Calu3 (cell line): ENCODE data around the gene GOLGA8R. TPM values are rescaled to one million over a fixed set of nuclear protein-coding genes. Genes with fewer than 3 reads are reported as not detected.
"Not testable (repeated sequence)": the region's sequence is repeated elsewhere in the genome, so short reads cannot be mapped to it uniquely, and the experiment has no call there.

Experiments
- BruUV-seq: library from RNA; stranded (reverse); fragments of 400-500 nt; replicated peaks from 2 replicates; lab custom pipeline; 2021; lab: Mats Ljungman, UMichigan
- CTCF ChIA-PET: fragments of 300-600 bp; sonication (Branson Sonifier 250); formaldehyde crosslinking; loops from one replicate; lab custom pipeline; 2022; ENCODE audit warnings: antibody characterized with exemption; lab: Charles Lee
- DNase-seq: peaks from one replicate; pipeline ENCODE4 v3.0.0; 2022
- H3K27ac Mint-ChIP-seq: one replicate; pipeline ENCODE4 v1.8.0; 2022; ENCODE audit warnings: mixed read lengths; ENCODE audit not compliant: unreplicated experiment
- H3K27me3 Mint-ChIP-seq: one replicate; pipeline ENCODE4 v1.8.0; 2022; ENCODE audit warnings: mixed read lengths; ENCODE audit not compliant: unreplicated experiment
- H3K36me3 Mint-ChIP-seq: one replicate; pipeline ENCODE4 v1.8.0; 2022; ENCODE audit warnings: mild to moderate bottlenecking, moderate library complexity, mixed read lengths; ENCODE audit not compliant: insufficient read depth, unreplicated experiment
- H3K4me1 Mint-ChIP-seq: one replicate; pipeline ENCODE4 v1.8.0; 2022; ENCODE audit warnings: mild to moderate bottlenecking, low read depth, mixed read lengths; ENCODE audit not compliant: unreplicated experiment
- H3K4me3 Mint-ChIP-seq: one replicate; pipeline ENCODE4 v1.8.0; 2022; ENCODE audit warnings: mild to moderate bottlenecking, low read depth, moderate library complexity, mixed read lengths; ENCODE audit not compliant: unreplicated experiment
- H3K9me3 Mint-ChIP-seq: one replicate; pipeline ENCODE4 v1.8.0; 2022; ENCODE audit warnings: low read depth, mixed read lengths; ENCODE audit not compliant: unreplicated experiment
- intact Hi-C: fragments of 100-400 bp; cut with micrococcal nuclease; formaldehyde crosslinking; loops from one replicate; pipeline ENCODE4 v1.10.0; 2022; ENCODE audit not compliant: unreplicated experiment
- total RNA-seq: library from RNA; stranded (reverse); gene quantifications from 2 replicates; pipeline ENCODE4 v1.2.3, GENCODE V29; 2022

Gene GOLGA8R
- total RNA-seq, 1 experiment from 2014 or later = 0.50 TPM

GRCh38 chr15:30360990-30361389, 53.1 kb downstream of the GOLGA8R start:
- H3K36me3 Mint-ChIP-seq, CTCF ChIA-PET, H3K4me1 Mint-ChIP-seq, H3K27ac Mint-ChIP-seq, BruUV-seq, H3K27me3 Mint-ChIP-seq, H3K9me3 Mint-ChIP-seq, DNase-seq, intact Hi-C loops, H3K4me3 Mint-ChIP-seq: not testable (repeated sequence)

GRCh38 chr15:30355043-30355442, 59.0 kb downstream of the GOLGA8R start:
- CTCF ChIA-PET, H3K27ac Mint-ChIP-seq, intact Hi-C loops, H3K36me3 Mint-ChIP-seq, DNase-seq, H3K27me3 Mint-ChIP-seq, H3K4me3 Mint-ChIP-seq, BruUV-seq, H3K9me3 Mint-ChIP-seq, H3K4me1 Mint-ChIP-seq: not testable (repeated sequence)

Other genes starting within 250 kb of the GOLGA8R start
- gene CHRFAM7A, start 20.7 kb downstream of the GOLGA8R start, total RNA-seq = 1.4 TPM in 1 of 2 replicates, not detected in the other
- not detected in 2 replicates for gene GOLGA8Q, start 137.8 kb upstream of the GOLGA8R start, total RNA-seq
- gene GOLGA8H, start 189.8 kb upstream of the GOLGA8R start, total RNA-seq = 0.27 TPM in 1 of 2 replicates, not detected in the other